IPS-11a (cell line): ENCODE data around the gene AGTPBP1.

Experiments used
- H3K4me3 ChIP-seq: one replicate; pipeline ENCODE4 v1.5.1; 2013; ENCODE audit warnings: low read depth, low read length, control low read depth

Gene AGTPBP1

GRCh38 chr9:85510830-85511504 lies 230.8 kb downstream of the AGTPBP1 start:
- H3K4me3 ChIP-seq: no peak overlapping the region

- H3K4me3 ChIP-seq: no peak overlapping the region
Measured at GRCh38 chr9:85508616-85509015, 233.1 kb downstream of the AGTPBP1 start.

DNA sequence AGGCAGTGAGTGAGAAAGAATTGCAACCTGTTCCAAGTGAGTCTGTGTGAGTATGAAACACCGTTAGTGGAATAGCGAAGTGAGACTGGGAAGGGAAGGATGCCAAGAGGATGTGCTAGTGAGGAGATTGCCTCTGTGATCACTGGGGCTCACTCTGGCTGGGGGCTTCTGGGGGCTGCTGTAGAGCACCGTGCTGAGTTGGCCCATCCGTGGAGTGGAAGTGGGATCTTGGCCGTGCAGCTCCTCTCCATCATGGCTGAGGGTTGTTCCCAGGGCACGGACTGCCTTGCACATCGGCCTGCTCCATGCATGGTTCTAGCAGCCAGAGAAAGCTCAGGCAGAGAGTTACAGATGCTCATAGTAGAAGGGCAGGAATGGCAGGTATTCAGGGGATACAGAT lies 236.1 kb downstream of the AGTPBP1 start:
- H3K4me3 ChIP-seq: no peak overlapping the region

DNA sequence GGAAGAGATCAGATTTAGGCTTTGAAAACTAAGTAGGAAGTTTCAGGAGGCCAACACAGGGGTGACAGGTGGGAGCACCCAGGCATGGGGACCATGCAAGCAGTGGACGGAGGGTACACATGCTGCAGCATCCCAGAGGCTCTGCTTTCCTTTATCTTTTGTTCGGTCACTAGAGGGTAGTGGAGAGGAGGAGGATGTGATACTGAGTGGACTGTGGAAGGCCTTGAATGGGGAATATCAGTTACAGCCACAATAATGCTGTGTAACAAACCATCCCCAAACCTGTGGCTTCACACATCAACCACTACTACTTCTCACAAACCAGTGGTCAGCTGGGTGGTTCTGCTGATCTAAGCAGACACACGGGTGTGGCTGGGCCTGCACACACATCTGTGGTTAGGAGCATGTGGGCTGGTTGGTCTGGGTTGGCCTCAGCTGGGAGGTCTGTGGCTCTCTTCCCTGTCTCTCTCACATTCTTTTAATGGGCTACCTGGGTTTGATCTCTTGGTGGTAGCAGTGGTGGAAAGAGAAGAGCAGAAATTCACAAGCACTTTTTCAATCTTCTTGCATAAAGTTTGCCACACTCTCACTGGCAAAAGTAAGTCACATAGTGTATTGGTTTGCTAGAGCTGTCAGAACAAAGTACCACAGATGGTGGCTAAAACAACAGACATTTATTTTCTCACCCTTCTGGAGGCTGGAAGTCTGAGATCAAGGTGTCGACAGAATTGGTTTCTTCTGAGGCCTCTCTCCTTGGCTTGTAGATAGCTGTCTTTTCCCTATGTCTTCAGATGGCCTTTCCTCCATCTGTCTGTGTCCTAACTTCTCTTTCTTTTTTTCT lies 238.7 kb downstream of the AGTPBP1 start:
- H3K4me3 ChIP-seq: no peak overlapping the region

DNA sequence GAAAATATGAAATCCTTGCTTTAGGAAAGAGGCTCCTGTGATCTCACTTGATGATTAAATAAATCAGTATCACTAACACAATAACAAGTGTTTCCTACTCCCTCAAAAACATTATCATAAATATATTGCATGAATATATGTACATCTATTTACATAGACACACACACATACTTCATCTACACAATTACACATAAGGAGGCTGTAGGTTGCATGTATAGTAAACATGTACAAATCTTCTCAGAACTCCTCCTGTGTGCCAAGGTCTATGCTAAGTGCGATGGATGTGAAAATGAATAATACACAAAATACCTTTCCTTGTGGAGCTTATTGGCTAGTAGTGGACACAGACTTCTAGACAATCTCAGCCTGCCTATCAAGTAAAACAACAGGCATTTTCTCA lies 239.9 kb downstream of the AGTPBP1 start:
- no peak overlapping the region for H3K4me3 ChIP-seq

GRCh38 chr9:85501456-85501855 lies 240.3 kb downstream of the AGTPBP1 start:
- no peak overlapping the region for H3K4me3 ChIP-seq
